Breast epithelium (tissue), 3 donors: ENCODE results near the gene RUBCNL.

Source experiments
- POLR2A ChIP-seq: fragments of 450-650 bp; IDR thresholded peaks from one replicate; pipeline ENCODE4 v1.6.1; 2016; ENCODE audit warnings: antibody characterized with exemption, mild to moderate bottlenecking, moderate library complexity
- POLR2AphosphoS5 ChIP-seq, 3 donors: sonication (generic); formaldehyde crosslinking; IDR thresholded peaks; one replicate each; pipeline ENCODE4 v1.6.1; 2017; ENCODE audit warnings: antibody characterized with exemption in 3 of 3
- TF ChIP-seq, protein P1 (sequence below), 3 donors: fragments of 450-650 bp; IDR thresholded peaks; one replicate each; pipeline ENCODE4 v1.5.1; 2016 to 2017; ENCODE audit warnings: antibody characterized with exemption in 3 of 3, mild to moderate bottlenecking in 3 of 3, moderate library complexity in 3 of 3

DNA sequence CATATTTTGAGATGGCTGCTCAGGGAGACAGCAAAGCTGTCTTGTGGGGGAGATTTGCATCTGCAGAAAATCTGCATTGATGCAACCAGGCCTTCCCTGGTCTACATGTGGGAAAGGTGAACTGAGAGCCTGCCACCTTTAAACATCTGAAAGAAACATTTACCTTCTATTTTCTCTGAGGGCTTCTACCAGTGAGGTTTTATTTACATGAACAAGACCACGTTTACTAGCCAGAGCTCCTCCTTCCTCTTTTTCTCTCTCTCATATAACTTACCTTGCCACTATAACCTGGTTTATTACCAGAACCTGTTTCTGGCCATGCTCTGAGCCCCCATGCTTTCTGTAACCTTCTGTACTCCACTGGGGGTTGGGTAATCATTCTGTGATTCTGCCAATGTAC lies 14.4 kb upstream of the RUBCNL start:
- TF ChIP-seq, protein P1, sequence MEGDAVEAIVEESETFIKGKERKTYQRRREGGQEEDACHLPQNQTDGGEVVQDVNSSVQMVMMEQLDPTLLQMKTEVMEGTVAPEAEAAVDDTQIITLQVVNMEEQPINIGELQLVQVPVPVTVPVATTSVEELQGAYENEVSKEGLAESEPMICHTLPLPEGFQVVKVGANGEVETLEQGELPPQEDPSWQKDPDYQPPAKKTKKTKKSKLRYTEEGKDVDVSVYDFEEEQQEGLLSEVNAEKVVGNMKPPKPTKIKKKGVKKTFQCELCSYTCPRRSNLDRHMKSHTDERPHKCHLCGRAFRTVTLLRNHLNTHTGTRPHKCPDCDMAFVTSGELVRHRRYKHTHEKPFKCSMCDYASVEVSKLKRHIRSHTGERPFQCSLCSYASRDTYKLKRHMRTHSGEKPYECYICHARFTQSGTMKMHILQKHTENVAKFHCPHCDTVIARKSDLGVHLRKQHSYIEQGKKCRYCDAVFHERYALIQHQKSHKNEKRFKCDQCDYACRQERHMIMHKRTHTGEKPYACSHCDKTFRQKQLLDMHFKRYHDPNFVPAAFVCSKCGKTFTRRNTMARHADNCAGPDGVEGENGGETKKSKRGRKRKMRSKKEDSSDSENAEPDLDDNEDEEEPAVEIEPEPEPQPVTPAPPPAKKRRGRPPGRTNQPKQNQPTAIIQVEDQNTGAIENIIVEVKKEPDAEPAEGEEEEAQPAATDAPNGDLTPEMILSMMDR (IDR thresholded peaks at IDR 0.05), result no peak
- TF ChIP-seq POLR2A (no peak), POLR2AphosphoS5 (IDR thresholded peaks at IDR 0.05) (no peak)
